WTC11 (cell line): ENCODE results near the gene WDR89.

Source experiments
- CTCF ChIP-seq: fragments of 200-600 bp; IDR thresholded peaks from 2 replicates; pipeline ENCODE4 v1.8.0; 2022; ENCODE audit warnings: antibody characterized with exemption
- E2F1 ChIP-seq: sonication (generic); formaldehyde crosslinking; IDR thresholded peaks from 2 replicates; pipeline ENCODE4 v1.8.0; 2022; ENCODE audit warnings: mild to moderate bottlenecking, missing genetic modification reagents
- ESRRA ChIP-seq: sonication (generic); formaldehyde crosslinking; IDR thresholded peaks from 2 replicates; pipeline ENCODE4 v1.8.1; 2022; ENCODE audit warnings: mild to moderate bottlenecking, missing genetic modification reagents, borderline replicate concordance
- IRF2 ChIP-seq: sonication (generic); formaldehyde crosslinking; IDR thresholded peaks from 2 replicates; pipeline ENCODE4 v1.8.0; 2022; ENCODE audit warnings: low read depth, missing genetic modification reagents, borderline replicate concordance
- JUN ChIP-seq: sonication (generic); formaldehyde crosslinking; IDR thresholded peaks from 2 replicates; pipeline ENCODE4 v1.8.0; 2023; ENCODE audit warnings: mild to moderate bottlenecking, missing genetic modification reagents
- MAX ChIP-seq: sonication (generic); formaldehyde crosslinking; IDR thresholded peaks from 2 replicates; pipeline ENCODE4 v1.8.0; 2022; ENCODE audit warnings: mild to moderate bottlenecking, missing genetic modification reagents
- NFYB ChIP-seq: sonication (generic); formaldehyde crosslinking; conservative IDR thresholded peaks from 2 replicates; pipeline ENCODE4 v1.8.0; 2022; ENCODE audit warnings: low read depth, missing genetic modification reagents
- NR1H2 ChIP-seq: sonication (generic); formaldehyde crosslinking; IDR thresholded peaks from 2 replicates; pipeline ENCODE4 v1.9.0; 2021; ENCODE audit warnings: mild to moderate bottlenecking, moderate library complexity, missing genetic modification reagents
- SP1 ChIP-seq: sonication (generic); formaldehyde crosslinking; conservative IDR thresholded peaks from 2 replicates; pipeline ENCODE4 v1.8.1; 2022; ENCODE audit warnings: missing genetic modification reagents
- ZNF263 ChIP-seq: sonication (generic); formaldehyde crosslinking; IDR thresholded peaks from 2 replicates; pipeline ENCODE4 v1.8.1; 2022; ENCODE audit warnings: low read depth, mild to moderate bottlenecking, moderate library complexity, missing genetic modification reagents
- ZSCAN18 ChIP-seq: fragments of 250-450 bp; sonication (Bioruptor Pico); IDR thresholded peaks from 2 replicates; pipeline ENCODE4 v2.1.2; 2022; ENCODE audit warnings: mild to moderate bottlenecking, moderate library complexity

GRCh38 chr14:63686926-63687325 lies 45.3 kb upstream of the WDR89 start:
- TF ChIP-seq CTCF (no peak), JUN (no peak), MAX (CRISPR knock-in tag) (no peak), E2F1 (CRISPR knock-in tag) (no peak), SP1 (no peak), ESRRA (CRISPR knock-in tag) (no peak), NFYB (no peak), ZNF263 (CRISPR knock-in tag) (no peak), NR1H2 (no peak), IRF2 (CRISPR knock-in tag) (no peak), ZSCAN18 (CRISPR knock-in tag) (no peak)
